NCI-H226 (cell line): ENCODE data around the gene ARCN1.
"Not testable (repeated sequence)": the region's sequence is repeated elsewhere in the genome, so short reads cannot be mapped to it uniquely, and the experiment has no call there.

ENCODE experiments used
- DNase-seq: peaks from one replicate; pipeline ENCODE4 v3.0.0-alpha.2; 2015

ARCN1 gene

DNA sequence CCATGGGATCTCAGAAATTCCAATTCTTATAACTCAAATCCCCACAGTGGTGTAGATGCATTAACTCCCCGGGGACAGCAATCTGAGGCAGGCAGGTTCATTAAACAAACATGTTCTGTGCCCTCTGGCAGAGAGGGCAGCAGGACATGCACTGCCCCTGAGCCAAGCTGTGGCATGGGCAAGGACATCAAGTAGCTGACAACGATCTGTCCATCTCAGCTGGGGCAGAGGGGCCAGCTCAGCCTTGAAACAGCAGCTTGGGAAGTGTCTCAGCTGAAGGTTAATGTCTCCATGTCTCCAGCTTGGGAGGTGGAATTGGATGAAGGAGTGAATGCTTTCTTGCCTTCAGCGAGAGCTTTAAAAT, 27.6 kb upstream of the ARCN1 start:
- no peak for DNase-seq

DNA sequence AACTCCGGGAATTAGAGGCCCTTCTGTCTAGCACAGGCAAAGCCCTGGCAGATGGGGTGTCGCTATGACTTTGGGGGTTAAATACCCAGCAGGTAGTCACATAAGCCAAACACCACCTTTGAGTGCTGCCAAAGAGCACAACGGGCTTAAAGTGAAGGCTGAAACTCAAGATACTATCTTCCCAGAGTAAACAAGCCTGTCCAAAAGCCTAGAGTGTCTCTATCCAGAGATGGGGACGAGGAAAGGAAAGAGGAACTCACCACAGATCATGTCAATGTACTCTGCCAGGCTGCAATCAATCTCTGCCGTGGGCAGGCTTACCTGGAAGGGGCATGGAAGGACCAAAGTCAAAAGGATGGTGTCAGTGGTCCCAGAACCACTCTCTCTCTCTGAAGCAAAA, 26.7 kb upstream of the ARCN1 start:
- DNase-seq = no peak

- no peak for DNase-seq
Observed at GRCh38 chr11:118547132-118547531, 25.1 kb upstream of the ARCN1 start.

DNA sequence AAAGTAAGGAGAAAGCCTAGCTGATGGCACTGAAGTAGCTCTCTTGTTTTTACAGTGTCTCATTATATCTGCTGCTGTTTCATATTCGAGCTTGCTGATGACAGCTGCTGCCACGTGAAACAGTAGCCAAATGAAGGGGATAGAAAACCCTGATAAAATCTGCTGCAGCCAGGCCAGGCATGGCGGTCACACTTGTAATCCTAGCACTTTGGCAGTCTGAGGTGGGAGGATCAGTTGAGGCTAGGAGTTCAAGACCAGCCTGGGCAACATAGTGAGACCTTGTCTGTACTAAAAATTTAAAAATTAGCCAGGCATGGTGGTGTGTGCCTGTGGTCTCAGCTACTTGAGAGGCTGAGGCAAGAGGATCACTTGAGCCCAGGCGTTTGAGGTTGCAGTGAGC, 19.9 kb upstream of the ARCN1 start:
- no peak for DNase-seq

DNA sequence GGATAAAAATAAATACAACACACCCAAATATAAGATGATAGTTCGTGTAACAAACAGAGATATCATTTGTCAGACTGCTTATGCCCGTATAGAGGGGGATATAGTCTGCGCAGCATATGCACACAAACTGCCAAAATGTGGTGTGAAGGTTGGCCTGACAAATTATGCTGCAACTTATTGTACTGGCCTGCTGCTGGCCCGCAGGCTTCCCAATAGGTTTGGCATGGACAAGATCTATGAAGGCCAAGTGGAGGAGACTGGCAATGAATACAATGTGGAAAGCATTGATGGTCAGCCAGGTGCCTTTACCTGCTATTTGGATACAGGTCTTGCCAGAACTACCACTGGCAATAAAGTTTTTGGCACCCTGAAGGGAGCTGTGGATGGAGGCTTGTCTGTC, 11.4 kb upstream of the ARCN1 start:
- no peak for DNase-seq

GRCh38 chr11:118565051-118565450, 7.2 kb upstream of the ARCN1 start:
- DNase-seq = no peak

- no peak for DNase-seq
Observed at GRCh38 chr11:118569670-118570069, 2.5 kb upstream of the ARCN1 start.

GRCh38 chr11:118570787-118571186, 1.4 kb upstream of the ARCN1 start:
- DNase-seq = no peak

DNA sequence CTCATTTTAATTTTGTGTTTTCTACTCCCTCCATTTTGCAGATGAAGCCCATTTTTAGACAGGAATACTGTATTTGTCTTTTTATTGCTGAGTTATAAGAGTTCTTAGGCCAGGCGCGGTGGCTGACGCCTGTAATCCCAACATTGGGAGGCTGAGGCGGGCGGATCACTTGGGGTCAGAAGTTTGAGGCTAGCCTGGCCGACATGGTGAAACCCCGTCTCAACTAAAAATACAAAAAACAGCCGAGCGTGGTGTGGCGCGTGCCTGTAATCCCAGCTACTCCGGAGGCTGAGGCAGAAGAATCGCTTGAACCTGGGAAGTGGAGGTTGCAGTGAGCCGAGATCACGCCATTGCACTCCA, 528 bp upstream of the ARCN1 start:
- not testable (repeated sequence) for DNase-seq

GRCh38 chr11:118572981-118573550, 857 bp downstream of the ARCN1 start:
- DNase-seq = peak; percentile 32

DNA sequence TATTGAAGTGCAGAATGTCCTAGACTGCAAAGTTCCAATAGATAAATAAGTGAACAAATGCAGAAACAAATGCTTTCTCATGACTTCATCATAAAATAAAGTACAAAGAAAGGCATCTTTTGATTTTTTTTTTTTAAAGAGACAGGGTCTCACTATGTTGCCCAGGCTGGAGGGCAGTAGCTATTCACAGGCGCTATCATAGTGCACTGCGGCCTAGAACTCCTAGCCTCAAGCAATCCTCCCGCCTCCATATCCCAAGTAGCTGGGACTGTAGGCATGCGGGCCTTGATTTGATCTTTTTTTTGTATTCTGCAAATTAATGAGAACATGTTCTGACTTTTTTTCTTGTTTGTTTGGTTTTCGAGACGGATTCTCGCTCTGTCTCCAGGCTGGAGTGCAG, 2.4 kb downstream of the ARCN1 start:
- DNase-seq = no peak

GRCh38 chr11:118577995-118578394, 5.8 kb downstream of the ARCN1 start:
- DNase-seq = not testable (repeated sequence)

DNA sequence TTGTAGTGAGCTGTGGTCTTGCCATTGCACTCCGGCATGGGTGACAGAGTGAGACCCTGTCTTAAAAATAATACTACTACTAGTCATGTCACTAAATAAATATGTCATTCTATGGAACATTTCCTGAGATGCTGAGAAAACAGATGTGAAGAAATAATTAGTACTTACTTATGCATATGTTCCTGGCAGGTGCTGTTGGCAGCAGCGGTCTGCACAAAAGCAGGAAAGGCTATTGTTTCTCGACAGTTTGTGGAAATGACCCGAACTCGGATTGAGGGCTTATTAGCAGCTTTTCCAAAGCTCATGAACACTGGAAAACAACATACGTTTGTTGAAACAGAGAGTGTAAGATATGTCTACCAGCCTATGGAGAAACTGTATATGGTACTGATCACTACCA, 8.8 kb downstream of the ARCN1 start:
- no peak for DNase-seq

DNA sequence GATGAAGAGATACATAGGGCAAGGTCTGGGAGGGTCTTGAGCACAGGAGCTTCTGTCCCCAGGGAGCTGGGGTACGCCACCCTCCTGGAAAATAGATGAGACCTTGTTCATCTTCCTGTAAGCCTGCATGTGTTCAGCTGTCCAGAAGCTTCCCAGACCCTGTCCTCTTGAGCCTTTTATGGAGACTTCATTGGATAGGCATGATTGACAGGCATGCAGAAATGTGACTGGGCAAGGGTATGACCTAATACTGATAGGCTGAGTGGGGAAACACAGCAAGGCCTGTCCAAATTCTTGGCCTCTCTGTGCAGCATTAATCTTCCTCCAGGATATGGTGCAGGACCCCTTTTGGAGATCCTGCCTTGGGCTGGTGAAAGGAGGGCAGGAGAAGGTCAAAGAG, 15.7 kb downstream of the ARCN1 start:
- no peak for DNase-seq

DNA sequence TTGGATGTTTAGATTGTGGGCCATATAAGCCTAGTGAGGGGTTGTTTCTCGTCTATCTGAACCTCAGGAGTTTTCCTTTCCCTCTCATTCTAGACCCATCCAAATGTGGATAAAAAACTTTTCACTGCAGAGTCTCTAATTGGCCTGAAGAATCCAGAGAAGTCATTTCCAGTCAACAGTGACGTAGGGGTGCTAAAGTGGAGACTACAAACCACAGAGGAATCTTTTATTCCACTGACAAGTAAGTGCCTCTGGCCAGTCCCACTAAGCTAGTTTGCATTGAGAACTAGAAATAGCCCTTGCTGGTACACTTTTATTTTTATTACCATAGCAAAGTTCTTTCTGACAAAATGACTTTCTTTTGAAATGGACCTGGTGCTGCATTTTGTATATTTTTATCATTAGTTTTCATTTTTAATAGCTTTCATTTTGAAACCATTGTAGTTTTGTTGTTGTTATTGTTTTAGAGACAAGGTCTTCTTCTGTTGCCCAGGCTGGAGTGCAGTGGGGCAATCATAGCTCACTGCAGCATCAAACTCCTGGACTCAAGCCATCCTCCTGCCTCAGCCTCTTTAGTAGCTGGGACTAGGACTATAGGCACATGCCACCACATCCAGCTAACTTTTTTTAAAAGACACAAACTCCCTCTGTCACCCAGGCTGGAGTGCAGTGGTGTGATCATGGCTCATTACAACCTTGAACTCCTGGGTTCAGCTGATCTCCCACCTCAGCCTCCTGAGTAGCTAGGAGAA, 20.6 kb downstream of the ARCN1 start:
- DNase-seq = no peak

GRCh38 chr11:118594984-118595383, 22.8 kb downstream of the ARCN1 start:
- DNase-seq = not testable (repeated sequence)

GRCh38 chr11:118596224-118597146, 24.3 kb downstream of the ARCN1 start:
- DNase-seq = no peak

- no peak for DNase-seq
Observed at GRCh38 chr11:118597556-118597955, 25.3 kb downstream of the ARCN1 start.

- no peak for DNase-seq
Observed at GRCh38 chr11:118602331-118602730, 30.1 kb downstream of the ARCN1 start.

GRCh38 chr11:118603709-118604108, 31.5 kb downstream of the ARCN1 start:
- DNase-seq = not testable (repeated sequence)

DNA sequence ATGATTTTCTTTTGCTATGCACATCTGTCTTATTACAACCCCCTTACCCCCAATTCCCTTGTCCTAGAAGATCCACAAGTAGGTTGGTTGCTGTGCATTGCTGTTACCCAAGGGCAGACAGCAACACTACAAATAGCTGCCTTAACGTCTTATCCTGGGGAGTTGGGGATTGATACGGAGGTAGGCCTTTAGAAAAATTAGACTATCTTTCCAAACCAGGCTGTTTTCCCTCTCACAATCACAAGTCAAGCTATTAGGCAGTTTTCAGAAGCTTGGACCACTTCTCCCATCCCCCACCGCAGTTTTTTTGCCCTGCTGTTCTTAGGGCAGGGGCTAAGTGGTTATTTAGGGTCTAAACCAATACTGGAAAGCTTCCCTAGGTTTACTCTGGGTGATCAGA, 32.4 kb downstream of the ARCN1 start:
- DNase-seq = no peak

DNA sequence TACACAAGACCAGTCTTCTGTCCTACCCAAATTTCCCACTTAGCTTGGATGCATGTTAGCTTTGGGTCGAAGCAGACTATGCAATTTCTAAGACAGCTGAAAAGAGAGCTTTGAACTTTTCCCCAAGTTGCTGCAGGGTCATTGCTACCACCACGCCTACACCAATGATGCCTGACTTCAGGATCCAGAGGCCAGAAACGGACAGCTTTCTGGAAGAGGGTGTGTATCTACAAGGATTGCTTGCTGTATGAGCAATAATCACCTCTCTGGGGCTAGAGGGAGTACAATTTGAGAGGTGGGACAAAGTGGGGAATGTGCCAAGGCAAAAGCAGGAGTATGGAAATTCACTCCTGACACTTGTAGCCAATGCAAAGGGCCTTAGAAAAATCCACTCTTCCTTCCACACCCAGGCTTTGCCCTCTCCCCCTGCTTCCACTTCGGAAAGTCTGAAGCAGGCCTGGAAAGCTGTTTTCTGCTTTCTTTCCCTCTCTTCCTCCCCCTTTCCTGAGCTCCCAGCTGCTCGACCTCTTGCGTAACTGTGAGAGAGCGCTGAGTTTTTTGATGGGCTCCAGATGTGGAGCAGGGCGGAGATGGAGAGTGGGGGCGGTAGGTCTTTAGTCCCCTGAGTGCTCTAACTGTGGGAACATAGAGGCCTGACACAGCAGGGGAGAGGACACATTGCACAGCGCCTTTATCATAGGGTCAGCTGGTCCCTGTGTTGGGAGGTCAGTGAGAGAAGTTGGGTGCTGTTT, 33.1 kb downstream of the ARCN1 start:
- no peak for DNase-seq

GRCh38 chr11:118606157-118606843, 34.1 kb downstream of the ARCN1 start:
- DNase-seq = no peak
